Breast epithelium (tissue), 4 donors: ENCODE measurements around the gene PRDM16. TPM values are rescaled to one million over a fixed set of nuclear protein-coding genes. Genes with fewer than 3 reads are reported as not detected.

ENCODE experiments used
- DNase-seq, 2 donors: peaks; one replicate each; pipeline ENCODE4 v3.0.0-alpha.2; 2019; ENCODE audit warnings: low spot score in 2 of 2
- H3K27ac ChIP-seq, 2 donors: fragments of 200-600 bp; sonication (generic) in 1 of 2; one replicate each; pipeline ENCODE4 v1.5.1; 2016 to 2019; ENCODE audit warnings: mild to moderate bottlenecking in 1 of 2
- H3K27me3 ChIP-seq, 2 donors: fragments of 200-600 bp; sonication (generic) in 1 of 2; one replicate each; pipeline versions ENCODE4 v1.5.1 to v1.6.0; 2017 to 2019; ENCODE audit warnings: control low read depth in 1 of 2, mild to moderate bottlenecking in 1 of 2
- H3K36me3 ChIP-seq: fragments of 200-600 bp; one replicate; pipeline ENCODE4 v1.5.1; 2019
- H3K4me1 ChIP-seq, 2 donors: fragments of 200-600 bp; sonication (generic); one replicate each; pipeline ENCODE4 v1.5.1; 2016 to 2019; ENCODE audit warnings: control low read depth in 1 of 2
- H3K4me3 ChIP-seq, 3 donors: fragments of 200-600 bp; sonication (generic); 1 replicate in 2 of 3; 2 replicates in 1 of 3; pipeline ENCODE4 v1.5.1; 2016 to 2019; ENCODE audit warnings: mild to moderate bottlenecking in 3 of 3, moderate library complexity in 2 of 3
- H3K9me3 ChIP-seq, 2 donors: fragments of 200-600 bp; sonication (generic) in 1 of 2; one replicate each; pipeline ENCODE4 v1.5.1; 2016 to 2019; ENCODE audit warnings: control low read depth in 1 of 2
- POLR2A ChIP-seq: fragments of 450-650 bp; IDR thresholded peaks from one replicate; pipeline ENCODE4 v1.6.1; 2016; ENCODE audit warnings: antibody characterized with exemption, mild to moderate bottlenecking, moderate library complexity
- POLR2AphosphoS5 ChIP-seq, 3 donors: sonication (generic); formaldehyde crosslinking; IDR thresholded peaks; one replicate each; pipeline ENCODE4 v1.6.1; 2017; ENCODE audit warnings: antibody characterized with exemption in 3 of 3
- intact Hi-C: fragments of 100-400 bp; cut with DNase I; formaldehyde crosslinking; loops from one replicate; pipeline ENCODE4 v1.15.1; 2023; ENCODE audit warnings: low total_unique reads
- total RNA-seq, 3 donors: library from RNA; depleted of rRNA; stranded (reverse); fragments of >200 nt; gene quantifications; one replicate each; pipeline ENCODE4 v1.1.0, GENCODE V29; 2016
- TF ChIP-seq, protein P1 (sequence below), 3 donors: fragments of 450-650 bp; IDR thresholded peaks; one replicate each; pipeline ENCODE4 v1.5.1; 2016 to 2017; ENCODE audit warnings: antibody characterized with exemption in 3 of 3, mild to moderate bottlenecking in 3 of 3, moderate library complexity in 3 of 3

Gene PRDM16
- total RNA-seq, 3 donors from 2014 or later = 0.48 to 3.8 (median 3.6) TPM

GRCh38 chr1:3368711-3369445 lies 299.9 kb downstream of the PRDM16 start:
- Histone ChIP-seq H3K4me1 (no peaks in the 10 kb centered on the region), H3K9me3 (no peaks in the 10 kb centered on the region), H3K36me3 (no peaks in the 10 kb centered on the region), H3K27me3 (peaks cover 0 to 35% of the 10 kb centered on the region in 2 donors), H3K27ac (peak overlapping the region in 1 of 2 donors; percentile 38), H3K4me3 (no peak overlapping the region)
- no peak for DNase-seq
- TF ChIP-seq POLR2A = no peak
- TF ChIP-seq, protein P1, sequence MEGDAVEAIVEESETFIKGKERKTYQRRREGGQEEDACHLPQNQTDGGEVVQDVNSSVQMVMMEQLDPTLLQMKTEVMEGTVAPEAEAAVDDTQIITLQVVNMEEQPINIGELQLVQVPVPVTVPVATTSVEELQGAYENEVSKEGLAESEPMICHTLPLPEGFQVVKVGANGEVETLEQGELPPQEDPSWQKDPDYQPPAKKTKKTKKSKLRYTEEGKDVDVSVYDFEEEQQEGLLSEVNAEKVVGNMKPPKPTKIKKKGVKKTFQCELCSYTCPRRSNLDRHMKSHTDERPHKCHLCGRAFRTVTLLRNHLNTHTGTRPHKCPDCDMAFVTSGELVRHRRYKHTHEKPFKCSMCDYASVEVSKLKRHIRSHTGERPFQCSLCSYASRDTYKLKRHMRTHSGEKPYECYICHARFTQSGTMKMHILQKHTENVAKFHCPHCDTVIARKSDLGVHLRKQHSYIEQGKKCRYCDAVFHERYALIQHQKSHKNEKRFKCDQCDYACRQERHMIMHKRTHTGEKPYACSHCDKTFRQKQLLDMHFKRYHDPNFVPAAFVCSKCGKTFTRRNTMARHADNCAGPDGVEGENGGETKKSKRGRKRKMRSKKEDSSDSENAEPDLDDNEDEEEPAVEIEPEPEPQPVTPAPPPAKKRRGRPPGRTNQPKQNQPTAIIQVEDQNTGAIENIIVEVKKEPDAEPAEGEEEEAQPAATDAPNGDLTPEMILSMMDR (IDR thresholded peaks at IDR 0.05) = no peak
- no peak for TF ChIP-seq POLR2AphosphoS5 (IDR thresholded peaks at IDR 0.05)
- intact Hi-C loops = no loop called here

DNA sequence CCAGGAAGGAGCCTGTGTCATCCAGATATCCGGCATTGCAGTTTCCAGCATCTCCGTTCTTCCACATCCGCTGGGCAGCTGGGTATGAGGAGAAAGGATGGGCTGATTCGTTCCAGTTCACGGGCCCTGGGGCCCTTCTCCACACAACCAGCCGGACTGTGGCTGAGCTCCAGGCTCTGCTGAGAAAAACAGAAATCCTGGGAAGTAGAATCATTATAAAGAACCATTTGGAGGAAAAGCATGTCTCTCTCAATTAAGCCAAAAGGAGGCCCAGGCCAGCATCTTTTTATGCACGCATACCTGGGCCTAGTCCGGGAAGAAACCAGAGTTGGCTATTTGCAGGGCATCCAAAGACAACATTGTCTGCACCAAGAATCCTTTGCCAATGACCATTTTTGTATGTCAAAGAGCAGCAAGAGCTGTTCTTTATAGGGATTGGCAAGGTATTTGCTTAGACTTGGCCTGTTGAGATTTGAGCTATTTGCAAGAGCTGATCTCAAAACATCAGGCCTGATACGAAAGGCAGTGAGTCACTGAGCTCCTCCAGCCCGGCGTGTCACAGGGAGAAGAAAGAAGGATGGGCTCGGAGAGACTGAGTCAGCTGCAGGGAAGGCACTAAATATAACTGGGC lies 300.6 kb downstream of the PRDM16 start:
- Histone ChIP-seq H3K9me3 (no peaks in the 10 kb centered on the region), H3K36me3 (no peaks in the 10 kb centered on the region), H3K4me1 (no peaks in the 10 kb centered on the region), H3K27ac (peak overlapping the region in 1 of 2 donors; percentile 38), H3K4me3 (no peak overlapping the region), H3K27me3 (peaks cover 0 to 36% of the 10 kb centered on the region in 2 donors)
- intact Hi-C loops = no loop called here
- no peak for DNase-seq
- no peak for TF ChIP-seq POLR2A

DNA sequence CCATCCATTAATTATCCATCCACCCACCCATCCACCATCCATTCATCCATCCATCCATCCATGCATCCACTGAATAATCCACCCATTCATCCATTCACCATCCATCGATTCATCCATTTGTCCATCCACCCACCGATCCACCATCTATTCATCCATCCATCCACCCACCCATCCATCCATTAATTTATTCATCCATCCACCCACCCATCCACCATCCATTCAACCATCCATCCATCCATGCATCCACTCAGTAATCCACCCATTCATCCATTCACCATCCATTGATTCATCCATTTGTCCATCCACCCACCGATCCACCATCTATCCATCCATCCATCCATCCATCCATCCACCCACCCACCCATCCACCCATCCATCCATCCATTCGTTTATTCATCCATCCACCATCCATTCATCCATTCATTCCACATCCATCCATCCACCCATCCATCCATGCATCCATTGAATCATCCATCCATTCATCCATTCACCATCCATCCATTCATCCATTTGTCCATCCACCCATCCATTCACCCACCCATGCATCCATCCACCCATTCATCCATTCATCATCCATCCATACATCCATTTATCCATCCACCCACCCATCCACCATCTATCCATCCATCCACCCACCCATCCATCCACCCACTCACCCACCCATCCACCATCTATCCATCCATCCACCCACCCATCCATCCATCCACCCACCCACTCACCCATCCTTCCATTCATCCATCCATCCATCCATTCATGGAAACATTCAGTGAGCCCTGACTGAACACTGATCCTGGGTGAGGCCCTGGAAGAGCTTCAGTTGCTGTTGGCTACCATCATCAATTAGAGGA lies 302.1 kb downstream of the PRDM16 start:
- H3K9me3 ChIP-seq = no peaks in the 10 kb centered on the region
- intact Hi-C loops = no loop called here
- no peak overlapping the region for H3K4me3 ChIP-seq
- no peak overlapping the region for H3K27ac ChIP-seq
- H3K4me1 ChIP-seq = no peaks in the 10 kb centered on the region
- TF ChIP-seq POLR2AphosphoS5 (IDR thresholded peaks at IDR 0.05) (no peak), POLR2A (no peak)
- TF ChIP-seq, protein P1 (IDR thresholded peaks at IDR 0.05) = no peak
- H3K27me3 ChIP-seq = peaks cover 0 to 38% of the 10 kb centered on the region in 2 donors
- no peak for DNase-seq
- H3K36me3 ChIP-seq = no peaks in the 10 kb centered on the region

- no peaks in the 10 kb centered on the region for H3K9me3 ChIP-seq
- H3K4me3 ChIP-seq = no peak overlapping the region
- peaks cover 0 to 43% of the 10 kb centered on the region in 2 donors for H3K27me3 ChIP-seq
- intact Hi-C loops = no loop called here
- no peaks in the 10 kb centered on the region for H3K36me3 ChIP-seq
- no peak for DNase-seq
- H3K4me1 ChIP-seq = no peaks in the 10 kb centered on the region
- TF ChIP-seq, protein P1 (IDR thresholded peaks at IDR 0.05) = no peak
- TF ChIP-seq POLR2AphosphoS5 (IDR thresholded peaks at IDR 0.05) = no peak
- no peak for TF ChIP-seq POLR2A
- H3K27ac ChIP-seq = no peak overlapping the region
These were observed 303.3 kb downstream of the PRDM16 start for GRCh38 chr1:3372317-3372716.

- Histone ChIP-seq H3K9me3 (no peaks in the 10 kb centered on the region), H3K36me3 (no peaks in the 10 kb centered on the region), H3K27me3 (peaks cover 0 to 43% of the 10 kb centered on the region in 2 donors), H3K27ac (no peak overlapping the region), H3K4me1 (no peaks in the 10 kb centered on the region), H3K4me3 (no peak overlapping the region)
- DNase-seq = no peak
- intact Hi-C loops = no loop called here
- TF ChIP-seq POLR2AphosphoS5 (IDR thresholded peaks at IDR 0.05) (no peak), POLR2A (no peak)
- TF ChIP-seq, protein P1 (IDR thresholded peaks at IDR 0.05) = no peak
These were observed 304.2 kb downstream of the PRDM16 start for GRCh38 chr1:3373175-3373574.
